A549 treated with CORT108297 at 1 μM for 4 hours (cell line): ENCODE results near the gene SDR39U1. TPM values are rescaled to one million over a fixed set of nuclear protein-coding genes. Genes with fewer than 3 reads are reported as not detected.

ENCODE experiments used
- total RNA-seq: library from RNA; stranded (reverse); fragments of 200-300 nt; extraction: Qiagen RNA extraction; gene quantifications from 5 replicates; pipeline ENCODE4 v1.2.3, GENCODE V29; 2022

Gene SDR39U1, protein sequence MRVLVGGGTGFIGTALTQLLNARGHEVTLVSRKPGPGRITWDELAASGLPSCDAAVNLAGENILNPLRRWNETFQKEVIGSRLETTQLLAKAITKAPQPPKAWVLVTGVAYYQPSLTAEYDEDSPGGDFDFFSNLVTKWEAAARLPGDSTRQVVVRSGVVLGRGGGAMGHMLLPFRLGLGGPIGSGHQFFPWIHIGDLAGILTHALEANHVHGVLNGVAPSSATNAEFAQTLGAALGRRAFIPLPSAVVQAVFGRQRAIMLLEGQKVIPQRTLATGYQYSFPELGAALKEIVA
- total RNA-seq = 42.4 to 55.2 TPM (median 51.6 TPM) in 5 replicates

DNA sequence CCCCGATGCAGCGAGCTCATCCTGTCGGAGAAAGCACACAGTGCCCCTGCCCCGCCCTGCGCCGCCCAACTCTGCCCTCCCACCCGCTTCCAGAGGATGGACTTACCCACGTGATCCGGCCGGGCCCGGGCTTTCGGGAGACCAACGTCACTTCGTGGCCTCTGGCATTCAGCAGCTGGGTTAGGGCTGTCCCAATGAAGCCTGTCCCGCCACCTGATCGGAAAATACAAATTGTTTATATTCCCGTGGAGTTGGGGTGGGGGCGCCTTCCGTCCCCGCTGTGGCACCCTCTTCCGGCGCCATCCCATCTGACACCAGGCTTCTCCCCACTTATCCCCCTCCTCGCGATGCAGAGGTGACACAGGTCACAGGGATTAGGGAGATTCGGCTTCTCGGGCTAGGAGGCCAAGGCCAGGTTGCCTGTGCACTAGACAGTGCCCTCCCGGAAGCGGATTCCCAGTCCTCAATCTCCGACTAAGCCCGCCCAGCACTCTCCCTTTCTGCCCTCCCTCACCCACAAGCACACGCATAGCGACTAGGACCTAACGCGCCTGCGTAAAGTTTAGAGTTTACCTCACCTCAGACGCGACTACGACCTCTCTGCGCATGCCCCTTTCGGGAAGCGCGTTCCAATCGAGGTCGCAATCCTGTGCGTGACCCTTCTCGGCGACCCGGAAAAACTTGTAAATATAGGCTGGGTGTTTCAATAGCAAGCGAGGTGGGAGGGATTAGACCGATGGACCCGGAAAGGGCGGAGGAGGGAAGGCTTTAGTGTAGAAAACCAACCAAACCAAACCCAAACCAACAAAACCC is at the start of gene SDR39U1:
Gene SDR39U1 (minus strand): TSS at position 537 of the 813 bp plus-strand sequence. CDS start 7 bp downstream, at position 530.

DNA sequence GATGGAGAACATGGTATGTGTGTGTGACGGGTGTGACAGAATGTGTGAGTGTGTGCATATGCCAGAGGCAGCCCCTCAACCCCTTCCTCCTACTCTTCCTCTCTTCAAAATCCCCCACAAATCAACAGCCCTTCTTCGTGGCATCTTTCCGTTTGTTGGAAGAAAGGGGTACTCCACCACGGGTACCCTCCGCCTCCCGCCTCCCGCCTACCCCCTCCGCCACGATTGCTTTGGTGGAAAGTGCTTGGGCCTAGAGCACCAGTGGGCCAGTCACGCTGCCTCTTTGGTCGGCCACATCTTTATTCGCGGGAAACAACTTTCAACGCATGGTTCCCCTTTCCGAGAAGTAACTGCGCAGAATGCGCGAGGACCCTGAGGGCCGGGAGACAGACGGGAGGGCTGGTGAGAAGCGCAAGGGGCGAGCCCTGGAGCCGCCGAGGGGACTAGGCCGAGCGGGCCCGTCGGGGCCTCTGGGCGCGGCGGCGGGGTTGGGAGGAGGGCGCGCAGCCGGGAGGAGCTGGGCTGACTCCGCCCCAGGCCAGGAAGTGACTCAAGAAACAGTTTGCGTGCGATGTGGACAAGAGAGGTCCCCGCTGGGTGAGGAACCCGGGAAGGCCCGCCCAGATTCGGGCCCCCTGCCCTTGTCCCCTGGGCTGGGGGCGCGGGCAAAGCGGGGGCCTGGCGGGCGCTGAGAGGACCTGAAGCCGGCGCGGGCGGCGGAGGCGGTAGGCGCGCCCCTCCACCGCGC is 13.0 kb downstream of the SDR39U1 start, which contains the start of the genes CBLN3 and KHNYN:
Gene CBLN3 (minus strand): TSS at position 274 of the 748 bp plus-strand sequence. CDS start 614 bp downstream, outside the sequence.
Gene KHNYN (plus strand): TSS at position 560 of the 748 bp plus-strand sequence. CDS start 777 bp downstream, outside the sequence.

DNA sequence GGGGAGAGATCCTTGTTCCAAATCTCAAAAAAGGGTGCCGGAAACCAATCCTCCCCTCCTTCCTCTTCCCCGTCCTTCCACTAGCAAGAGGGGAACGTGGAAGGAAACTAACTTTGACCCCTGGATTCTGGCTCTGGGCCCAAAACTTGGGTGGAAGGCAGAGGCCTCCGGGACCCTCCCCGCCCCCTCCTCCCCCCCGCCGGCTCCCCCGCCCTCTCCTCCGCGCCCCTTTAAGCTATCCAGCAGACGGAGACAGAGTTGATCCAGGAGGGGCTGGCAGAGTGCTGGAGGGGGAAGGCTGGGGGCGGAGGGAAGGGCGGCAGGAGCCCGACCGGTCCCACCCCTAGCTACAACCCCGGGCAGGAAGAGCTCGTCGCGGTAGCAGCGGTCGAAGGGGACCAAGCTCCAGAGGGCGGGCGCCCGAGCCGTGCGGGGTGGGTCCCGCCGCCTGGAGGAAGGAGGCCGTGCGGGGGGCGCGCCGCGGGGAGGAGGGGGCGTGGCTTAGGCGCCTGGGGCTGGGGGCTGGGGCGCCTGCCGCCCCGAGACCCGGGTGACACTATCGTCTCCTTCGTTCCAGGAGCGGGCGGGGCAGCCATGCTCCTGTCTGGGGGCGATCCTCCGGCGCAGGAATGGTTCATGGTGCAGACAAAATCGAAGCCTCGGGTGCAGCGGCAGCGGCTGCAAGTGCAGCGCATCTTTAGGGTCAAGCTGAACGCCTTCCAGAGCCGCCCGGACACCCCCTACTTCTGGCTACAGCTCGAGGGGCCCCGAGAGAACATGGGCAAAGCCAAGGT is 43.7 kb downstream of the SDR39U1 start, which contains the start of gene NYNRIN:
Gene NYNRIN (plus strand): TSS at position 351 of the 794 bp plus-strand sequence. CDS start 244 bp downstream, at position 595.

Other genes starting within 250 kb of the SDR39U1 start
- 62.6 to 70.9 TPM (median 69.7 TPM) in 5 replicates for gene TM9SF1, start 247.3 kb downstream of the SDR39U1 start, total RNA-seq
- gene TSSK4, start 237.1 kb downstream of the SDR39U1 start, total RNA-seq = not detected in 5 replicates
- gene CHMP4A, start 229.3 kb downstream of the SDR39U1 start, total RNA-seq = 75.4 to 107 TPM (median 77.3 TPM) in 5 replicates
- 30.3 to 32.5 TPM (median 31.5 TPM) in 5 replicates for gene MDP1, start 226.7 kb downstream of the SDR39U1 start, total RNA-seq
- 441 to 466 TPM (median 453 TPM) in 5 replicates for gene NEDD8, start 210.4 kb downstream of the SDR39U1 start, total RNA-seq
- 55.1 to 62.8 TPM (median 56.6 TPM) in 5 replicates for gene GMPR2, start 209.8 kb downstream of the SDR39U1 start, total RNA-seq
- 34.5 to 39.1 TPM (median 37.5 TPM) in 5 replicates for gene TINF2, start 200.2 kb downstream of the SDR39U1 start, total RNA-seq
- gene TGM1, start 179.6 kb downstream of the SDR39U1 start, total RNA-seq = 0.65 to 1.3 TPM (median 1.1 TPM) in 5 replicates
- 14.9 to 18.6 TPM (median 18.0 TPM) in 5 replicates for gene RABGGTA, start 171.2 kb downstream of the SDR39U1 start, total RNA-seq
- 11.3 to 14.7 TPM (median 12.9 TPM) in 5 replicates for gene DHRS1, start 143.0 kb downstream of the SDR39U1 start, total RNA-seq
- gene NOP9, start 142.9 kb downstream of the SDR39U1 start, total RNA-seq = 14.5 to 19.5 TPM (median 17.5 TPM) in 5 replicates
- 0.18 to 0.66 TPM (median 0.20 TPM) in 5 replicates for gene CIDEB, start 134.8 kb downstream of the SDR39U1 start, total RNA-seq
- gene LTB4R2, start 132.6 kb downstream of the SDR39U1 start, total RNA-seq = 2.2 to 6.0 TPM (median 5.7 TPM) in 5 replicates
- gene LTB4R, start 131.3 kb downstream of the SDR39U1 start, total RNA-seq = 3.7 to 7.0 TPM (median 6.4 TPM) in 5 replicates
- gene ADCY4, start 107.7 kb downstream of the SDR39U1 start, total RNA-seq = not detected in 5 replicates
- not detected in 5 replicates for gene RIPK3, start 102.8 kb downstream of the SDR39U1 start, total RNA-seq
- 0.10 to 0.41 TPM (median 0.23 TPM) in 5 replicates for gene NFATC4, start 74.6 kb downstream of the SDR39U1 start, total RNA-seq
- gene NYNRIN, start 43.8 kb downstream of the SDR39U1 start, total RNA-seq = 0.15 to 0.25 TPM (median 0.21 TPM) in 5 replicates
- gene CBLN3, start 13.1 kb downstream of the SDR39U1 start, total RNA-seq = 0.81 to 1.5 TPM (median 1.4 TPM) in 5 replicates
- gene KHNYN, start 12.8 kb downstream of the SDR39U1 start, total RNA-seq = 23.0 to 32.2 TPM (median 27.1 TPM) in 5 replicates
- not detected in 5 replicates for gene CMA1, start 65.5 kb upstream of the SDR39U1 start, total RNA-seq
- gene CTSG, start 133.5 kb upstream of the SDR39U1 start, total RNA-seq = not detected in 5 replicates
- gene GZMH, start 166.9 kb upstream of the SDR39U1 start, total RNA-seq = not detected in 5 replicates
- gene GZMB, start 191.4 kb upstream of the SDR39U1 start, total RNA-seq = not detected in 5 replicates